GM12874 (cell line): ENCODE data around the gene C2orf92.

Experiments used
- CTCF ChIP-seq: IDR thresholded peaks from 2 replicates; pipeline ENCODE4 v1.5.1; 2011; ENCODE audit warnings: low read depth, mild to moderate bottlenecking, control low read depth, low read length, moderate library complexity; ENCODE audit not compliant: insufficient read depth

Gene C2orf92

GRCh38 chr2:97695744-97696143 lies 26.2 kb downstream of the C2orf92 start:
- TF ChIP-seq CTCF, result no peak

- peak; percentile 80 for TF ChIP-seq CTCF
Measured at GRCh38 chr2:97697252-97698235, 28.0 kb downstream of the C2orf92 start.

GRCh38 chr2:97698530-97698929 lies 29.0 kb downstream of the C2orf92 start:
- no peak for TF ChIP-seq CTCF

- peak; percentile 73 for TF ChIP-seq CTCF
Measured at GRCh38 chr2:97699765-97700444, 30.4 kb downstream of the C2orf92 start.

GRCh38 chr2:97701186-97701585 lies 31.7 kb downstream of the C2orf92 start:
- no peak for TF ChIP-seq CTCF

- no peak for TF ChIP-seq CTCF
Measured at GRCh38 chr2:97701851-97702465, 32.4 kb downstream of the C2orf92 start.
